Lung (tissue), 12 donors: ENCODE results near the gene ETHE1. TPM values are rescaled to one million over a fixed set of nuclear protein-coding genes. Genes with fewer than 3 reads are reported as not detected.

Experiments used
- ATAC-seq: fragments of 200-7000 bp; cut with Tn5 transposase; one replicate; pipeline ENCODE4 v1.9.1; 2020; ENCODE audit warnings: moderate number of reproducible peaks; ENCODE audit not compliant: insufficient read depth, low FRiP score
- DNase-seq, 3 donors: peaks; one replicate each; pipeline ENCODE4 v3.0.0-alpha.2; 2013 to 2017
- H3K27ac ChIP-seq, 2 donors: one replicate each; pipeline ENCODE4 v1.5.1; 2013; ENCODE audit warnings: mild to moderate bottlenecking in 2 of 2, moderate library complexity in 2 of 2, control low read depth in 1 of 2, inconsistent platforms in 1 of 2, low read depth in 1 of 2, low read length in 1 of 2
- H3K27me3 ChIP-seq, 3 donors: one replicate each; pipeline ENCODE4 v1.5.1; 2013; ENCODE audit warnings: low read length in 2 of 3; ENCODE audit not compliant: control insufficient read depth in 3 of 3, insufficient read depth in 3 of 3
- H3K36me3 ChIP-seq, 4 donors: one replicate each; pipeline ENCODE4 v1.5.1; 2013; ENCODE audit warnings: low read length in 4 of 4, mild to moderate bottlenecking in 1 of 4, moderate library complexity in 1 of 4; ENCODE audit not compliant: control insufficient read depth in 4 of 4, insufficient read depth in 4 of 4
- H3K4me1 ChIP-seq, 5 donors: one replicate each; pipeline ENCODE4 v1.5.1; 2013; ENCODE audit warnings: low read length in 5 of 5, mild to moderate bottlenecking in 2 of 5, moderate library complexity in 1 of 5; ENCODE audit not compliant: control insufficient read depth in 5 of 5, insufficient read depth in 5 of 5
- H3K4me3 ChIP-seq: one replicate; pipeline ENCODE4 v1.5.1; 2013; ENCODE audit warnings: mild to moderate bottlenecking, control low read depth, moderate library complexity
- H3K9ac ChIP-seq, 2 donors: one replicate each; pipeline ENCODE4 v1.5.1; 2013; ENCODE audit warnings: low read length in 2 of 2, control low read depth in 1 of 2; ENCODE audit not compliant: insufficient read depth in 1 of 2
- H3K9me3 ChIP-seq, 4 donors: one replicate each; pipeline ENCODE4 v1.5.1; 2013; ENCODE audit warnings: low read length in 3 of 4, mild to moderate bottlenecking in 1 of 4, moderate library complexity in 1 of 4; ENCODE audit not compliant: control insufficient read depth in 4 of 4, insufficient read depth in 3 of 4
- CTCF ChIP-seq: IDR thresholded peaks from 2 replicates; pipeline ENCODE4 v1.5.1; 2012; ENCODE audit warnings: mild to moderate bottlenecking; ENCODE audit errors: control extremely low read depth, extremely low read depth
- WGBS, 2 donors: extraction: QIAGEN DNeasy Blood & Tissue Kit; methylation state at CpG; one replicate each; pipeline ENCODE4 v1.1.7; 2013; 5-methylcytosine and 5-hydroxymethylcytosine counted together
- polyA plus RNA-seq, 2 donors: library from polyadenylated mRNA; stranded (reverse); fragments of 200-250 nt; gene quantifications; one replicate each; pipeline ENCODE4 v1.2.1, GENCODE V29; 2013
- total RNA-seq, 2 donors: library from RNA; depleted of rRNA in 1 of 2; stranded (reverse); fragments of >200 nt in 1 of 2; gene quantifications; one replicate each; pipeline ENCODE4 v1.2.1, GENCODE V29; 2014 to 2021
- donor health status: control.
- donor health status: control.
- donor health status: Bipolar disorder and iron deficiency.
- donor health status: healthy.
- donor health status: DM: yes; HTN: yes; CAD: no.

The ETHE1 gene
- total and polyA plus RNA-seq, 4 donors: 15.0 to 76.9 (median 37.5) TPM

GRCh38 chr19:43457809-43458208 lies 69.2 kb downstream of the ETHE1 start:
- TF ChIP-seq CTCF: no peak
- 86 to 90% methylated on average over 4 of the region's 4 CpGs for WGBS, 2 donors
- Histone ChIP-seq H3K9ac (no peak overlapping the region), H3K4me3 (no peak overlapping the region), H3K4me1 (peaks cover 0 to under 1% (median 0%) of the 10 kb centered on the region in 5 donors), H3K36me3 (no peaks in the 10 kb centered on the region), H3K9me3 (no peaks in the 10 kb centered on the region), H3K27ac (no peak overlapping the region), H3K27me3 (no peaks in the 10 kb centered on the region)
- DNase-seq (no peak), ATAC-seq (no peak)

Other genes starting within 250 kb of the ETHE1 start
- 10 to 100 TPM; 13.7 to 25.1 TPM for gene CD177, start 173.5 kb downstream of the ETHE1 start, total RNA-seq
- 10 to 100 TPM in 1 of 2 donors, 1 to 10 TPM in 1; 1.0 to 57.8 TPM for gene CD177, start 173.5 kb downstream of the ETHE1 start, polyA plus RNA-seq
- not detected for gene TEX101, start 112.3 kb downstream of the ETHE1 start, total RNA-seq
- not detected for gene TEX101, start 112.3 kb downstream of the ETHE1 start, polyA plus RNA-seq
- under 1 TPM; 0.28 to 0.89 TPM for gene LYPD3, start 61.6 kb downstream of the ETHE1 start, total RNA-seq
- 1 to 10 TPM; 1.0 to 1.7 TPM for gene LYPD3, start 61.6 kb downstream of the ETHE1 start, polyA plus RNA-seq
- 10 to 100 TPM in 1 of 2 donors, 1 to 10 TPM in 1; 9.8 to 23.4 TPM for gene PHLDB3, start 22.5 kb downstream of the ETHE1 start, total RNA-seq
- gene PHLDB3, start 22.5 kb downstream of the ETHE1 start, polyA plus RNA-seq: 1 to 10 TPM; 5.8 to 6.0 TPM
- 1 to 10 TPM in 1 of 2 donors, under 1 TPM in 1; 0.65 to 2.3 TPM for gene ZNF575, start 6.0 kb upstream of the ETHE1 start, total RNA-seq
- gene ZNF575, start 6.0 kb upstream of the ETHE1 start, polyA plus RNA-seq: under 1 TPM; 0.48 to 0.65 TPM
- gene XRCC1, start 48.3 kb upstream of the ETHE1 start, total RNA-seq: 10 to 100 TPM; 26.5 to 32.2 TPM
- 10 to 100 TPM; 15.4 to 22.4 TPM for gene XRCC1, start 48.3 kb upstream of the ETHE1 start, polyA plus RNA-seq
- 1 to 10 TPM; 6.1 to 8.9 TPM for gene PINLYP, start 48.6 kb upstream of the ETHE1 start, total RNA-seq
- gene PINLYP, start 48.6 kb upstream of the ETHE1 start, polyA plus RNA-seq: 10 to 100 TPM in 1 of 2 donors, 1 to 10 TPM in 1; 7.9 to 14.2 TPM
- gene IRGQ, start 68.9 kb upstream of the ETHE1 start, total RNA-seq: 10 to 100 TPM; 23.7 to 28.3 TPM
- gene IRGQ, start 68.9 kb upstream of the ETHE1 start, polyA plus RNA-seq: 1 to 10 TPM; 3.8 to 7.5 TPM
- gene ZNF576, start 69.4 kb upstream of the ETHE1 start, total RNA-seq: 10 to 100 TPM in 1 of 2 donors, 1 to 10 TPM in 1; 5.8 to 14.8 TPM
- 10 to 100 TPM in 1 of 2 donors, 1 to 10 TPM in 1; 9.8 to 17.2 TPM for gene ZNF576, start 69.4 kb upstream of the ETHE1 start, polyA plus RNA-seq
- gene SRRM5, start 84.9 kb upstream of the ETHE1 start, total RNA-seq: under 1 TPM in 1 of 2 donors, not detected in 1; 0.31 TPM
- gene SRRM5, start 84.9 kb upstream of the ETHE1 start, polyA plus RNA-seq: under 1 TPM; 0.22 to 0.49 TPM
- gene ZNF428, start 92.4 kb upstream of the ETHE1 start, total RNA-seq: 10 to 100 TPM; 42.6 to 49.9 TPM
- 10 to 100 TPM; 27.9 to 95.3 TPM for gene ZNF428, start 92.4 kb upstream of the ETHE1 start, polyA plus RNA-seq
- 10 to 100 TPM in 1 of 2 donors, 1 to 10 TPM in 1; 5.9 to 12.2 TPM for gene CADM4, start 112.6 kb upstream of the ETHE1 start, total RNA-seq
- 1 to 10 TPM; 6.3 to 8.7 TPM for gene CADM4, start 112.6 kb upstream of the ETHE1 start, polyA plus RNA-seq
- 100 to 1,000 TPM in 1 of 2 donors, 10 to 100 TPM in 1; 65.6 to 107 TPM for gene PLAUR, start 143.0 kb upstream of the ETHE1 start, total RNA-seq
- 100 to 1,000 TPM in 1 of 2 donors, 10 to 100 TPM in 1; 36.3 to 298 TPM for gene PLAUR, start 143.0 kb upstream of the ETHE1 start, polyA plus RNA-seq
- not detected for gene IRGC, start 188.9 kb upstream of the ETHE1 start, total RNA-seq
- not detected for gene IRGC, start 188.9 kb upstream of the ETHE1 start, polyA plus RNA-seq
- gene SMG9, start 227.8 kb upstream of the ETHE1 start, total RNA-seq: 10 to 100 TPM; 23.5 to 55.9 TPM
- 10 to 100 TPM; 29.0 to 30.2 TPM for gene SMG9, start 227.8 kb upstream of the ETHE1 start, polyA plus RNA-seq